Renal cortex interstitium (tissue), 15 donors: ENCODE measurements around the gene FKBP7. TPM values are rescaled to one million over a fixed set of nuclear protein-coding genes. Genes with fewer than 3 reads are reported as not detected.
A peak's percentile ranks its signal among the peaks of the same experiment; 100 is the strongest.
"Not testable (repeated sequence)": the region's sequence is repeated elsewhere in the genome, so short reads cannot be mapped to it uniquely, and the experiment has no call there.

Experiments
- DNase-seq, 11 donors: peaks; one replicate each; pipeline ENCODE4 v3.0.0-alpha.2; 2013; ENCODE audit warnings: low read depth in 9 of 11, low spot score in 4 of 11; ENCODE audit errors: extremely low read depth in 1 of 11
- long read RNA-seq, 16 experiments: transcript quantifications; one replicate each; lab custom pipeline, GENCODE V29; 2026
- polyA plus RNA-seq, 3 donors: library from polyadenylated mRNA; unstranded; fragments of 120-200 nt; gene quantifications; one replicate each; pipeline ENCODE4 v1.2.1, GENCODE V29; 2013; ENCODE audit not compliant: insufficient read length in 3 of 3

FKBP7 gene
- 10 to 100 TPM; 49.3 to 55.0 (median 54.0) TPM for polyA plus RNA-seq
- long read RNA-seq, donor 1, transcript FKBP7-204 (4 exons, 2,834 nt) = major isoform, 9 of 16 reads
- long read RNA-seq, donor 1, partial matches to known transcripts = 0 of 16 reads
- long read RNA-seq, donor 1, other reads (novel, unspliced or antisense) = 0 of 16 reads
- long read RNA-seq, donor 2, transcript FKBP7-205 (4 exons, 666 nt) = minor isoform, 8 of 35 reads
- long read RNA-seq, donor 2, transcript FKBP7-204 (4 exons, 2,834 nt) = major isoform, 16 of 35 reads
- long read RNA-seq, donor 2, partial matches to known transcripts = 5 of 35 reads
- long read RNA-seq, donor 2, other reads (novel, unspliced or antisense) = 0 of 35 reads
- long read RNA-seq, donor 3, transcript FKBP7-204 (4 exons, 2,834 nt) = major isoform, 12 of 23 reads
- long read RNA-seq, donor 3, partial matches to known transcripts = 0 of 23 reads
- long read RNA-seq, donor 3, other reads (novel, unspliced or antisense) = 0 of 23 reads
- long read RNA-seq, donor 4, transcript FKBP7-204 (4 exons, 2,834 nt) = major isoform, 9 of 15 reads
- long read RNA-seq, donor 4, partial matches to known transcripts = 0 of 15 reads
- long read RNA-seq, donor 4, other reads (novel, unspliced or antisense) = 0 of 15 reads
- long read RNA-seq, donor 5 = 0 reads
- long read RNA-seq, donor 6, transcript FKBP7-205 (4 exons, 666 nt) = major isoform, 6 of 17 reads
- long read RNA-seq, donor 6, partial matches to known transcripts = 5 of 17 reads
- long read RNA-seq, donor 6, other reads (novel, unspliced or antisense) = 0 of 17 reads
- long read RNA-seq, donor 7, transcript FKBP7-204 (4 exons, 2,834 nt) = major isoform, 18 of 26 reads
- long read RNA-seq, donor 7, partial matches to known transcripts = 0 of 26 reads
- long read RNA-seq, donor 7, other reads (novel, unspliced or antisense) = 0 of 26 reads
- long read RNA-seq, donor 8, transcript FKBP7-205 (4 exons, 666 nt) = minor isoform, 6 of 96 reads
- long read RNA-seq, donor 8, transcript FKBP7-203 (3 exons, 638 nt) = minor isoform, 6 of 96 reads
- long read RNA-seq, donor 8, transcript FKBP7-204 (4 exons, 2,834 nt) = major isoform, 26 of 96 reads
- long read RNA-seq, donor 8, partial matches to known transcripts = 47 of 96 reads
- long read RNA-seq, donor 8, other reads (novel, unspliced or antisense) = 7 of 96 reads
- long read RNA-seq, donor 9, transcript FKBP7-204 (4 exons, 2,834 nt) = major isoform, 13 of 26 reads
- long read RNA-seq, donor 9, transcript FKBP7-205 (4 exons, 666 nt) = minor isoform, 8 of 26 reads
- long read RNA-seq, donor 9, partial matches to known transcripts = 0 of 26 reads
- long read RNA-seq, donor 9, other reads (novel, unspliced or antisense) = 0 of 26 reads
- long read RNA-seq, donor 10, transcript FKBP7-204 (4 exons, 2,834 nt) = major isoform, 21 of 36 reads
- long read RNA-seq, donor 10, transcript FKBP7-205 (4 exons, 666 nt) = minor isoform, 9 of 36 reads
- long read RNA-seq, donor 10, partial matches to known transcripts = 0 of 36 reads
- long read RNA-seq, donor 10, other reads (novel, unspliced or antisense) = 0 of 36 reads
- long read RNA-seq, donor 11, transcript FKBP7-204 (4 exons, 2,834 nt) = major isoform, 9 of 13 reads
- long read RNA-seq, donor 11, partial matches to known transcripts = 0 of 13 reads
- long read RNA-seq, donor 11, other reads (novel, unspliced or antisense) = 0 of 13 reads
- long read RNA-seq, donor 12, transcript FKBP7-204 (4 exons, 2,834 nt) = major isoform, 6 of 10 reads
- long read RNA-seq, donor 12, partial matches to known transcripts = 0 of 10 reads
- long read RNA-seq, donor 12, other reads (novel, unspliced or antisense) = 0 of 10 reads
- long read RNA-seq, donor 13, transcript FKBP7-203 (3 exons, 638 nt) = minor isoform, 8 of 45 reads
- long read RNA-seq, donor 13, transcript FKBP7-205 (4 exons, 666 nt) = minor isoform, 9 of 45 reads
- long read RNA-seq, donor 13, transcript FKBP7-204 (4 exons, 2,834 nt) = major isoform, 21 of 45 reads
- long read RNA-seq, donor 13, partial matches to known transcripts = 0 of 45 reads
- long read RNA-seq, donor 13, other reads (novel, unspliced or antisense) = 0 of 45 reads
- long read RNA-seq, donor 14, transcript FKBP7-204 (4 exons, 2,834 nt) = major isoform, 14 of 25 reads
- long read RNA-seq, donor 14, transcript FKBP7-205 (4 exons, 666 nt) = minor isoform, 7 of 25 reads
- long read RNA-seq, donor 14, partial matches to known transcripts = 0 of 25 reads
- long read RNA-seq, donor 14, other reads (novel, unspliced or antisense) = 0 of 25 reads
- long read RNA-seq, donor 15, transcript FKBP7-204 (4 exons, 2,834 nt) = major isoform, 5 of 8 reads
- long read RNA-seq, donor 15, partial matches to known transcripts = 0 of 8 reads
- long read RNA-seq, donor 15, other reads (novel, unspliced or antisense) = 0 of 8 reads
- long read RNA-seq, donor 16, transcript FKBP7-205 (4 exons, 666 nt) = minor isoform, 17 of 51 reads
- long read RNA-seq, donor 16, transcript FKBP7-204 (4 exons, 2,834 nt) = major isoform, 28 of 51 reads
- long read RNA-seq, donor 16, partial matches to known transcripts = 0 of 51 reads
- long read RNA-seq, donor 16, other reads (novel, unspliced or antisense) = 0 of 51 reads

GRCh38 chr2:178478439-178479274, at the start of gene FKBP7:
Gene FKBP7, minus strand, starts transcription at chr2:178478600. Its CDS starts 101 bp downstream, at chr2:178478499.
- DNase-seq = peak; percentile 75 to 88 (median 81)

DNA sequence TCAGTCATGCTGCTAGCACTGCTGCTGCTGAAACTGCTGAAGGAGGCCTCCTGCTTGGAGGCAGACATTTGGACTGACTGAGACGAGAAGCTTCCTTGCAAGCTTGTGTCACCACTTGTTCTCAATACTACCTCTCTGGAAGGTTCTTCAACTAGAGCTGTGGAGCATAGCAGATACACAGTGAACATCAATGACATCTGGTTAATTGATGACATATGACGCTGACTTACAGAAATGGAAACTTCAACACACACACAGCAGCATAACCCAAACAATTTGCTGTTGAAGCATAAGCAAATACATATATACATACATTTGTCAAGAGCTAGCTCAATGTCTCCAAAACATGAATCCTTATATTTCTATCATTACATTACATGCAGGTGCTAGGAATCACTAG, 49.2 kb upstream of the FKBP7 start:
- no peak for DNase-seq

GRCh38 chr2:178526256-178526655, 47.9 kb upstream of the FKBP7 start:
- no peak for DNase-seq

GRCh38 chr2:178525460-178525859, 47.1 kb upstream of the FKBP7 start:
- DNase-seq = not testable (repeated sequence)

- not testable (repeated sequence) for DNase-seq
Observed at GRCh38 chr2:178525010-178525409, 46.6 kb upstream of the FKBP7 start.

DNA sequence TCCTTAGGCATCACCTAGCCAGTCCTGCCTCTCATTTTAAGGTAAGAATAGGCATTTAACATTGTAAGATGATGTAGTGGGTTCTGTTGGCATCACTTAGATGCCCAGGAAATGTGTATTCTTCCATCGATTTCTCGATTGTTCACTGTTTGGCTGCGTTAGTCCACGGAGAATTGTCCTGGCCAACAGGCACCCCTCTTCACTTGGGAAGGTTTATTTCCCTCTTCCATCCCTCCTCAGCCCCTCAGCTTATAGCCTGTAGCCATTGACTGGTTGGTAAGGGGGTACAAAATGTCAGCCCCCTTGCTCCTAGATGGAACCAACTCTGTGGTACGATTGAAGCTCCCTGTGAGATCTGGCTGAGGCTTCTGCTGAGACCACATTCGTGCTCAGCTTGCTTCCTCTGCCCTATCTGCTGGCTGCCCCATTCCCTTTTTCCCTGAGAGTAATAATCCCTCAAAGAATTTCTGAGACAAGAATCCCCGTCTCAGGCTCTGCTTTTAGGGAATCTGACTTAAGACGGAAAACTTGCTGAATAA, 45.3 kb upstream of the FKBP7 start:
- DNase-seq = peak in 1 of 11 donors; percentile 0

GRCh38 chr2:178522950-178523595, 44.7 kb upstream of the FKBP7 start:
- peak; percentile 67 to 83 (median 80) for DNase-seq

DNA sequence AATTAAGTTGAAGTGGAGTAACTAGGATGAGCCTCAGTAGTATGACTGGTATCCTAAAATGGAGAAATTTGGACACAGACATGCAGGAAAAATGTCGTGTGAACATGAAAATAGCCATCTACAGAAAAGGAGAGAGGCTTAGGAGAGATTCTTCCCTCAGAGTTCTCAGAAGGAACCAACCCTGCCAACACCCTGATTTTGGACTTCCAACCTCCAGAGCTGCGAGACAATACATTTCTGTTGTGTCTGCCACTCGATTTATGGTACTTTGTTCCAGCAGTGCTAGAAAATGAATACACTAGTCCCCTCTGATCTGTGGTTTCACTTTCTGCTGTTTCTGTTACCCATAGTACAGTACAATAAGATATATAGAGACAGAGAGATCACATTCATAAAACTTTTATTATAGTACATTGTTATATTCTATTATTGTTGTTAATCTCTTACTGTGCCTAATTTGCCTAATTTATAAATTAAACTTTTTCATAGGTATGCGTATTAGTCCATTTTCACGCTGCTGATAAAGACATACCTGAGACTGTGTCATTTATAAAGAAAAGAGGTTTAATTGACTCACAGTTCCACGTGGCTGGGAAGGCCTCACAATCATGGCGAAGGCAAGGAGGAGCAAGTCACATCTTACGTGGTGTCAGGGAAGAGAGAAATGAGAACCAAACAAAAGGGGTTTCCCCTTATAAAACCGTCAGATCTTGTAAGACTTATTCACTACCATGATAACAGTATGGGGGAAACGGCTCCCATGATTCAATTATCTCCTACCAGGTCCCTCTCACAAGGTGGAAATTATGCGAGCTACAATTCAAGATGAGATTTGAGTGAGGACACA, 43.1 kb upstream of the FKBP7 start:
- no peak for DNase-seq

DNA sequence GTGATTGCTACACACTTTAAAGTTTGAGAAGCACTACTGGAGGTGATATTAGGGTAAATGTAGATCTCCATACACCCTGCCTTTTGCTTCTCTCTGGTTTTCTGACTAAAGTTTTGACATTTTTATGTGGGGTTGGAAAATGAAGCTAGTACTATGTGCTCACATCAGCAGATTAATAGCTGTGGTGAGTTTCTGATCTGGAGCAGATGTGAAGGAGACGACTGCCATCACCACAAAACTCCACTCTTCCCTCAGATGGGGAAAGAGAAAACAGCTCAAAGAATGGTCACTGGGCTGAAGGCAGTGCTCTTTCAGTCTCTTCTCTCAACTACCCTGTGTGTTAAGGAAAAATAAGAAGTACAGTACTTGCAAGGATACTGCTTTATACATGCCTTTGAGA, 39.1 kb upstream of the FKBP7 start:
- no peak for DNase-seq

GRCh38 chr2:178514664-178515063, 36.3 kb upstream of the FKBP7 start:
- no peak for DNase-seq

- no peak for DNase-seq
Observed at GRCh38 chr2:178513876-178514275, 35.5 kb upstream of the FKBP7 start.

DNA sequence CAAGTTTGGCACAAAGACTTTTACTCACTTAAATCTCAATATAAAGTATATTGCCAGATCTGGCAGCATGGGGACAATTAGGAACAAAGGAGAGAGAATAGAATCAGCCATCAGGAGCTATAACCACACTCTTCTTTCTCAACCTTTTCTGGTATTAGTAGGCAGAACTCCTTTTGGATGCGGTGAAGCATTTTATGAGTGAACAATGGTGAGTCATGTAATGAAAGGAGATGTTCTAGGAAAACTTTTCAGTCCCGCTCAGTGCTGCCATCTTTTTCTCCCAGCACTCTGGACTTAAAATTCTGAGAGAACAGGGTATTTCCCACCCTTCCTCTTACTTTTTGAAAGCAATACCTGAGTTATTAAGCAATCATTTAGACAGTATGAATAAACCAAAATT, 34.1 kb upstream of the FKBP7 start:
- no peak for DNase-seq

- no peak for DNase-seq
Observed at GRCh38 chr2:178510384-178510783, 32.0 kb upstream of the FKBP7 start.

DNA sequence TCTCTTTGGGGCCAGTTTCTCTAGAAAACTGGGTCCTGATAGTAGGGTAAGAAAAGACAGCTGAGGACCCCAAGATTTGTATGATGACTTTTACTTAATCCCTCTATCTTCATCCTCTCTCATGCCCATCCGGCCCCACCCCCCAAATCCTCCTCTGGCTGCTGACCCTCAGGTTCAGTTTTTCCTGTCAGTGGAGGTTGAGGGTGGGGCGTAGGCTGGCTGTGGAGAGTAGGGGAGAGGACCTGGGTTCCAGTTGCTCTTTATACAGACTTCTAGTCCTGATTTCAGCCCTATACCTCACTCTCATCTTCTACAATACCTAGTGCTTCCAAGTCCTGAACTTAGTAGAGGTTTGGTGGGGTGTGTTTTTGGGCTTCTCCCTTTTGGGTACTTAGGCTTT, 30.2 kb upstream of the FKBP7 start:
- DNase-seq = no peak
